Activated B cell treated with CpG ODN at 0.5 μM for 24 hours (primary cell): ENCODE data around the gene DVL3. TPM values are rescaled to one million over a fixed set of nuclear protein-coding genes. Genes with fewer than 3 reads are reported as not detected.
A peak's percentile ranks its signal among the peaks of the same experiment; 100 is the strongest.

Source experiments
- ATAC-seq: fragments of 200-7000 bp; cut with Tn5 transposase; one replicate; pipeline ENCODE4 v1.10.0; 2021; ENCODE audit warnings: low read depth, mild to moderate bottlenecking, moderate library complexity
- CTCF ChIA-PET: fragments of 350-600 bp; sonication (Branson Sonifier 250); formaldehyde crosslinking; loops from one replicate; lab custom pipeline; 2021; ENCODE audit warnings: antibody characterized with exemption; lab: Charles Lee
- POLR2A ChIA-PET: fragments of 350-600 bp; sonication (Branson Sonifier 250); formaldehyde crosslinking; loops from one replicate; lab custom pipeline; 2021; ENCODE audit warnings: antibody characterized with exemption; lab: Charles Lee
- DNase-seq: peaks from one replicate; pipeline ENCODE4 v3.0.0; 2022
- H3K27ac Mint-ChIP-seq: one replicate; pipeline ENCODE4 v1.8.0; 2020; ENCODE audit warnings: mixed read lengths
- H3K27me3 Mint-ChIP-seq: one replicate; pipeline ENCODE4 v1.8.0; 2021; ENCODE audit warnings: mixed read lengths
- H3K36me3 Mint-ChIP-seq: one replicate; pipeline ENCODE4 v1.8.0; 2021; ENCODE audit warnings: low read depth, mixed read lengths
- H3K4me1 Mint-ChIP-seq: one replicate; pipeline ENCODE4 v1.8.0; 2021; ENCODE audit warnings: mixed read lengths
- H3K4me3 Mint-ChIP-seq: one replicate; pipeline ENCODE4 v1.8.0; 2020; ENCODE audit warnings: mild to moderate bottlenecking, mixed read lengths
- H3K9me3 Mint-ChIP-seq: one replicate; pipeline ENCODE4 v1.8.0; 2020; ENCODE audit warnings: mixed read lengths
- CTCF ChIP-seq: fragments of 200-600 bp; IDR thresholded peaks from one replicate; pipeline ENCODE4 v1.8.0; 2022; ENCODE audit warnings: antibody characterized with exemption, mild to moderate bottlenecking
- intact Hi-C: fragments of 100-400 bp; cut with micrococcal nuclease; formaldehyde crosslinking; loops from one replicate; pipeline ENCODE4 v1.15.1; 2024
- total RNA-seq: library from RNA; stranded (reverse); gene quantifications from 2 replicates; pipeline ENCODE4 v1.2.3, GENCODE V29; 2022

Gene DVL3
- total RNA-seq, 1 donor from 2014 or later = 54.2 TPM

- POLR2A ChIA-PET = interaction anchor here (0.6 to 3.4 kb wide), 7 partner anchors 12 to 1155 kb away, joined by 3 to 21 read pairs (median 8); partner anchors contain the start of genes ABCF3, EEF1AKMT4 and EIF2B5
- Mint-ChIP-seq H3K36me3 (peaks cover 50% of the 10 kb centered on the region), H3K27me3 (no peaks in the 10 kb centered on the region), H3K4me1 (peaks cover 37% of the 10 kb centered on the region), H3K27ac (peak overlapping the region; percentile 75), H3K9me3 (no peaks in the 10 kb centered on the region), H3K4me3 (peak overlapping the region; percentile 90)
- intact Hi-C loops = loop anchor here (1.0 kb wide), 9 partner anchors 11 to 539 kb away; partner anchors contain the start of genes ABCC5, DVL3, EEF1AKMT4 and EIF2B5
- CTCF ChIA-PET = interaction anchor here (0.6 kb wide), 1 partner anchor 611 kb away, joined by 4 read pairs; no protein-coding TSS in a partner anchor
- ATAC-seq (no peak), DNase-seq (no peak)
- TF ChIP-seq CTCF = no peak
Measured at GRCh38 chr3:184174284-184174645, 19.1 kb downstream of the DVL3 start.

- no peaks in the 10 kb centered on the region for H3K27me3 Mint-ChIP-seq
- POLR2A ChIA-PET = interaction anchor here (0.6 to 3.4 kb wide), 7 partner anchors 11 to 1155 kb away, joined by 3 to 21 read pairs (median 8); partner anchors contain the start of genes ABCF3, EEF1AKMT4 and EIF2B5
- H3K4me1 Mint-ChIP-seq = peaks cover 37% of the 10 kb centered on the region
- no peaks in the 10 kb centered on the region for H3K9me3 Mint-ChIP-seq
- no peak for TF ChIP-seq CTCF
- ATAC-seq (peak; percentile 97), DNase-seq (peak; percentile 99)
- intact Hi-C loops = loop anchor here (1.0 kb wide), 9 partner anchors 10 to 540 kb away; partner anchors contain the start of genes ABCC5, DVL3, EEF1AKMT4 and EIF2B5
- peak within 1 kb of the TSS; percentile 90 for H3K4me3 Mint-ChIP-seq
- CTCF ChIA-PET = interaction anchor here (0.6 kb wide), 1 partner anchor 611 kb away, joined by 4 read pairs; no protein-coding TSS in a partner anchor
- peaks cover 52% of the 10 kb centered on the region for H3K36me3 Mint-ChIP-seq
- H3K27ac Mint-ChIP-seq = peak within 1 kb of the TSS; percentile 75
Measured at GRCh38 chr3:184174646-184175492, 19.7 kb downstream of the DVL3 start, which contains the start of gene AP2M1. AP2M1 (plus strand) TSS chr3:184174855; CDS start chr3:184176994, 2,139 bp downstream.

GRCh38 chr3:184175506-184175905 lies 20.3 kb downstream of the DVL3 start:
- CTCF ChIA-PET = no interaction called here
- Mint-ChIP-seq H3K36me3 (peaks cover 58% of the 10 kb centered on the region), H3K27me3 (no peaks in the 10 kb centered on the region), H3K27ac (peak overlapping the region; percentile 57), H3K4me3 (peak overlapping the region; percentile 90), H3K9me3 (no peaks in the 10 kb centered on the region), H3K4me1 (peaks cover 37% of the 10 kb centered on the region)
- intact Hi-C loops = no loop called here
- DNase-seq = no peak
- POLR2A ChIA-PET = interaction anchor here (1.9 to 3.4 kb wide), 3 partner anchors 11 to 74 kb away, joined by 5 to 21 read pairs (median 8); partner anchors contain the start of genes ABCF3, EEF1AKMT4 and EIF2B5
- TF ChIP-seq CTCF = no peak
- ATAC-seq = no peak

- CTCF ChIA-PET = no interaction called here
- Mint-ChIP-seq H3K4me1 (peaks cover 37% of the 10 kb centered on the region), H3K36me3 (peaks cover 58% of the 10 kb centered on the region), H3K27ac (no peak overlapping the region), H3K9me3 (no peaks in the 10 kb centered on the region), H3K4me3 (peak overlapping the region; percentile 90), H3K27me3 (no peaks in the 10 kb centered on the region)
- no peak for TF ChIP-seq CTCF
- POLR2A ChIA-PET = interaction anchor here (0.6 to 1.2 kb wide), 2 partner anchors 10 to 128 kb away, joined by 6 read pairs; partner anchors contain the start of gene ABCF3
- intact Hi-C loops = no loop called here
- ATAC-seq = no peak
- no peak for DNase-seq
Measured at GRCh38 chr3:184175981-184176376, 20.8 kb downstream of the DVL3 start.
